B cell (primary cell): ENCODE measurements around the gene TUBE1. TPM values are rescaled to one million over a fixed set of nuclear protein-coding genes. Genes with fewer than 3 reads are reported as not detected.
A peak's percentile ranks its signal among the peaks of the same experiment; 100 is the strongest.

Source experiments
- ATAC-seq: fragments of 200-7000 bp; cut with Tn5 transposase; one replicate; pipeline ENCODE4 v1.10.0; 2021; ENCODE audit warnings: low read depth, mild to moderate bottlenecking, moderate number of reproducible peaks, moderate library complexity
- CTCF ChIA-PET: fragments of 350-600 bp; sonication (Branson Sonifier 250); formaldehyde crosslinking; loops from one replicate; lab custom pipeline; 2021; ENCODE audit warnings: antibody characterized with exemption, inconsistent platforms; lab: Charles Lee
- POLR2A ChIA-PET: fragments of 350-600 bp; sonication (Branson Sonifier 250); formaldehyde crosslinking; loops from one replicate; lab custom pipeline; 2021; ENCODE audit warnings: antibody characterized with exemption; lab: Charles Lee
- DNase-seq: peaks from one replicate; pipeline ENCODE4 v3.0.0; 2013
- H2AFZ ChIP-seq: 2 replicates; pipeline ENCODE4 v1.6.1; 2012; ENCODE audit warnings: mild to moderate bottlenecking, low read depth, low read length; ENCODE audit not compliant: insufficient read depth, poor library complexity, severe bottlenecking
- H3K27ac ChIP-seq, 2 donors: 1 replicate in 1 of 2; 2 replicates in 1 of 2; pipeline ENCODE4 v1.5.1; 2012 to 2013; ENCODE audit warnings: low read length in 2 of 2, mild to moderate bottlenecking in 2 of 2, moderate library complexity in 1 of 2
- H3K27me3 ChIP-seq, 4 experiments: fragments of 200-600 bp in 1 of 4; sonication (generic) in 1 of 4; replicated peaks in 1 of 4; 1 replicate in 2 of 4; 2 replicates in 2 of 4; pipeline versions ENCODE4 v1.6.1 to v1.7.0; 2013 to 2016; ENCODE audit warnings: low read length in 3 of 4, mild to moderate bottlenecking in 2 of 4, mixed read lengths in 1 of 4, moderate library complexity in 1 of 4; ENCODE audit not compliant: insufficient read depth in 4 of 4, control insufficient read depth in 3 of 4; ENCODE audit errors: control extremely low read depth in 1 of 4
- H3K36me3 ChIP-seq, 2 experiments: replicated peaks in 1 of 2; 1 replicate in 1 of 2; 2 replicates in 1 of 2; pipeline versions ENCODE4 v1.6.1 to v1.7.1; 2013; ENCODE audit warnings: low read length in 1 of 2; ENCODE audit not compliant: insufficient read depth in 2 of 2, control insufficient read depth in 1 of 2; ENCODE audit errors: control extremely low read depth in 1 of 2, extremely low read depth in 1 of 2
- H3K4me1 ChIP-seq, 2 donors: fragments of 200-600 bp in 1 of 2; sonication (generic) in 1 of 2; 1 replicate in 1 of 2; 2 replicates in 1 of 2; pipeline versions ENCODE4 v1.5.1 to v1.6.1; 2013 to 2017; ENCODE audit warnings: low read length in 2 of 2; ENCODE audit not compliant: control insufficient read depth in 2 of 2, insufficient read depth in 2 of 2
- H3K4me2 ChIP-seq: replicated peaks from 2 replicates; pipeline ENCODE3; 2012; ENCODE audit warnings: mild to moderate bottlenecking, low read depth, low read length; ENCODE audit not compliant: poor library complexity, severe bottlenecking
- H3K4me3 ChIP-seq, 5 experiments: fragments of 200-600 bp in 1 of 5; sonication (generic) in 1 of 5; 1 replicate in 3 of 5; 2 replicates in 2 of 5; pipeline versions ENCODE4 v1.5.1 to v1.7.0; 2011 to 2016; ENCODE audit warnings: low read length in 4 of 5, mild to moderate bottlenecking in 4 of 5, low read depth in 2 of 5, control low read depth in 1 of 5, moderate library complexity in 1 of 5; ENCODE audit not compliant: insufficient read depth in 1 of 5; ENCODE audit errors: control extremely low read depth in 1 of 5, extremely low read depth in 1 of 5
- H3K79me2 ChIP-seq: fragments of 200-600 bp; sonication (generic); one replicate; pipeline ENCODE4 v1.6.0; 2016; ENCODE audit warnings: low read length; ENCODE audit not compliant: control insufficient read depth, insufficient read depth
- H3K9ac ChIP-seq: fragments of 200-600 bp; sonication (generic); 2 replicates; pipeline ENCODE4 v1.6.1; 2017; ENCODE audit warnings: mild to moderate bottlenecking, low read length, moderate library complexity
- H3K9me3 ChIP-seq, 3 donors: one replicate each; pipeline versions ENCODE4 v1.6.1 to v1.7.1; 2013; ENCODE audit warnings: low read length in 2 of 3; ENCODE audit not compliant: control insufficient read depth in 2 of 3, insufficient read depth in 1 of 3; ENCODE audit errors: control extremely low read depth in 1 of 3
- H4K20me1 ChIP-seq: 2 replicates; pipeline ENCODE4 v1.6.0; 2012; ENCODE audit warnings: mild to moderate bottlenecking, low read length; ENCODE audit not compliant: insufficient read depth, control insufficient read depth, poor library complexity, severe bottlenecking
- H3K27ac Mint-ChIP-seq: one replicate; pipeline ENCODE4 v1.8.0; 2021; ENCODE audit warnings: mixed read lengths
- H3K27me3 Mint-ChIP-seq: one replicate; pipeline ENCODE4 v1.8.0; 2021; ENCODE audit warnings: mixed read lengths
- H3K4me1 Mint-ChIP-seq: one replicate; pipeline ENCODE4 v1.8.0; 2021; ENCODE audit warnings: mixed read lengths
- H3K4me3 Mint-ChIP-seq: one replicate; pipeline ENCODE4 v1.8.0; 2021; ENCODE audit warnings: mixed read lengths
- H3K9me3 Mint-ChIP-seq: one replicate; pipeline ENCODE4 v1.8.0; 2022; ENCODE audit warnings: mixed read lengths; ENCODE audit not compliant: insufficient read depth
- EZH2 ChIP-seq: IDR thresholded peaks from 2 replicates; pipeline ENCODE4 v1.6.1; 2012; ENCODE audit warnings: borderline replicate concordance, low read depth, mild to moderate bottlenecking, moderate library complexity, low read length; ENCODE audit not compliant: insufficient read depth, poor library complexity, severe bottlenecking
- WGBS: methylation state at CpG from one replicate; pipeline ENCODE4 v1.1.5; 2013; ENCODE audit warnings: missing lambda C conversion rate; ENCODE audit not compliant: insufficient coverage; 5-methylcytosine and 5-hydroxymethylcytosine counted together
- intact Hi-C: fragments of 100-400 bp; cut with micrococcal nuclease; formaldehyde crosslinking; loops from one replicate; pipeline ENCODE4 v1.10.0; 2022
- polyA plus RNA-seq: library from polyadenylated mRNA; depleted of rRNA; stranded (reverse); fragments of >200 nt; gene quantifications from 2 replicates; pipeline ENCODE4 v1.2.3, GENCODE V29; 2012
- total RNA-seq, 2 donors: library from RNA; stranded (reverse); fragments of 120-200 nt in 1 of 2; gene quantifications; 1 replicate in 1 of 2; 2 replicates in 1 of 2; pipeline versions ENCODE4 v1.2.3 to v1.2.4, GENCODE V29; 2013 to 2022
- TF ChIP-seq, protein P1 (sequence below): fragments of 200-600 bp; IDR thresholded peaks from one replicate; pipeline ENCODE4 v1.8.0; 2022; ENCODE audit warnings: antibody characterized with exemption, mild to moderate bottlenecking

TUBE1 gene
- total and polyA plus RNA-seq, 2 donors (not counting 1 experiment from before 2014, with no cell fraction given): 14.3 to 24.5 TPM

DNA sequence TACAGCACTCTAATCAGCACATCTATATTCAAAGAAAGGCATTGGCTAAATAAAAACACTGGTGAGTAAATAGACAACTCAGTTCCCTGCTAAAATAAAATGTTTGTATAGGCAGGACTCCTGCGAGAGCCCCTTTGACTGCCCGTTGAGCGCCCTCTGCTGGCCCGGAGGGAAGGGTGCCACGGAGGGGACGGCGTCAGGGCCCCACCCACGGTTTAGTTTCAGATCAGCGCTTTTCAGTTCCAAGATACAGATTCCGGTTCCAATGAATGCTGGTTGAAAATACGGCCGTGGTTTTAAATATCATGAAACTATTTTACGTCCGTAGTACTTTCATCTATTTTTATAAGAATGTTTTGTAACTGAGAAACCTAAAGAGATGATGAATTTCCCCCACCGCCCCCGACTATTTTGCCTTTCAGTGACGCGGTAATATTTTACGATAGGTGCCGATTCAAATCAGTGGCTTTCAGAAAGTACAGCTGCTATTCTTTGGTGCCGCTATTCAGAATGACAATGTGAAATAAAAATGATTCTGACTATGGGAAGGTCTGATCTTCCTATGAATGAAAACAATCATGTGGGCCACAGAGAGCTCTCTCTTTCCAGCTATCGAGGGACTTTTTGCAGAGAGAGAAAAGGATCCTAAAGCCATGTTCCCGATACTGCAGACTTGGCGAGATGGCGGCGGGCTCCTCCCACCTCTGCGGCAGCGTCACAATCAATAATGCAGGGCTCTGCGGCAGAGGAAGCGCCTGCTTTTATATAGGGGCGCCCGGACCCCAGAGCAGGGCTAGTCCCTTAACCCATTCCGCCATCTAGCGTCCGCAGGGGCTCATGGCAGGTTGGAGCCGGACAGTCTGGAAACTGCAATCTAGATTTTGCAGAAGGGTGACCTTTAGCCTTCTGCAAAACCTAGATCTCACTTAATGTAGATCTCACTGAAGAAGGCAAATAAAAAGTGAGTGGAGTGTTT, 44.0 kb downstream of the TUBE1 start:
- no peaks in the 10 kb centered on the region for H3K9me3 Mint-ChIP-seq
- TF ChIP-seq, protein P1, sequence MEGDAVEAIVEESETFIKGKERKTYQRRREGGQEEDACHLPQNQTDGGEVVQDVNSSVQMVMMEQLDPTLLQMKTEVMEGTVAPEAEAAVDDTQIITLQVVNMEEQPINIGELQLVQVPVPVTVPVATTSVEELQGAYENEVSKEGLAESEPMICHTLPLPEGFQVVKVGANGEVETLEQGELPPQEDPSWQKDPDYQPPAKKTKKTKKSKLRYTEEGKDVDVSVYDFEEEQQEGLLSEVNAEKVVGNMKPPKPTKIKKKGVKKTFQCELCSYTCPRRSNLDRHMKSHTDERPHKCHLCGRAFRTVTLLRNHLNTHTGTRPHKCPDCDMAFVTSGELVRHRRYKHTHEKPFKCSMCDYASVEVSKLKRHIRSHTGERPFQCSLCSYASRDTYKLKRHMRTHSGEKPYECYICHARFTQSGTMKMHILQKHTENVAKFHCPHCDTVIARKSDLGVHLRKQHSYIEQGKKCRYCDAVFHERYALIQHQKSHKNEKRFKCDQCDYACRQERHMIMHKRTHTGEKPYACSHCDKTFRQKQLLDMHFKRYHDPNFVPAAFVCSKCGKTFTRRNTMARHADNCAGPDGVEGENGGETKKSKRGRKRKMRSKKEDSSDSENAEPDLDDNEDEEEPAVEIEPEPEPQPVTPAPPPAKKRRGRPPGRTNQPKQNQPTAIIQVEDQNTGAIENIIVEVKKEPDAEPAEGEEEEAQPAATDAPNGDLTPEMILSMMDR: peak; percentile 89
- no peak for TF ChIP-seq EZH2
- Histone ChIP-seq H2AFZ (peak overlapping the region; percentile 93), H4K20me1 (no peaks in the 10 kb centered on the region), H3K27ac (peak overlapping the region; percentile 93 to 94), H3K36me3 (no peaks in the 10 kb centered on the region), H3K9me3 (no peaks in the 10 kb centered on the region), H3K4me3 (peak overlapping the region; percentile 69 to 99 (median 71)), H3K27me3 (no peaks in the 10 kb centered on the region), H3K79me2 (no peaks in the 10 kb centered on the region), H3K4me1 (peaks cover 0 to 3% of the 10 kb centered on the region in 2 donors), H3K4me2 (peak overlapping the region; percentile 89), H3K9ac (peak overlapping the region; percentile 91)
- ATAC-seq (peak; percentile 93), DNase-seq (peak; percentile 91)
- H3K4me3 Mint-ChIP-seq: peak overlapping the region; percentile 99
- intact Hi-C loops: loop anchor here (1.0 to 5.0 kb wide), 13 partner anchors 14 to 1815 kb away; partner anchors contain the start of genes FAM229B, FYN, REV3L and TRAF3IP2
- WGBS: under 1% methylated on average over 29 of the region's 36 CpGs
- ChIA-PET POLR2A (interaction anchor here (0.6 to 0.7 kb wide), 4 partner anchors 32 to 50 kb away, joined by 3 to 8 read pairs (median 4); no protein-coding TSS in a partner anchor), CTCF (interaction anchor here (0.5 to 5.3 kb wide), 28 partner anchors 10 to 1032 kb away, joined by 3 to 86 read pairs (median 4); partner anchors contain the start of genes FAM229B, FYN and TUBE1)
- peaks cover 4% of the 10 kb centered on the region for H3K4me1 Mint-ChIP-seq
- H3K27me3 Mint-ChIP-seq: peaks cover 5% of the 10 kb centered on the region
- H3K27ac Mint-ChIP-seq: peak overlapping the region; percentile 99
